ENCODE data around the gene HSD3B7.
A peak's percentile ranks its signal among the peaks of the same experiment; 100 is the strongest.
"Not testable (repeated sequence)": the region's sequence is repeated elsewhere in the genome, so short reads cannot be mapped to it uniquely, and the experiment has no call there.

Gene HSD3B7

GRCh38 chr16:30984669-30985400, at the start of gene HSD3B7:
TSS of gene HSD3B7 (plus strand) at chr16:30985207. CDS start at chr16:30985659, 452 bp downstream.
- peak; percentile 66 to 82 (median 79) for DNase-seq (ENCODE audit: low read depth in 3 of 3)

GRCh38 chr16:30937692-30938091, 47.3 kb upstream of the HSD3B7 start:
- no peak for DNase-seq (ENCODE audit: low read depth in 3 of 3)

GRCh38 chr16:30939571-30939970, 45.4 kb upstream of the HSD3B7 start:
- DNase-seq (ENCODE audit: low read depth in 3 of 3) = not testable (repeated sequence)

GRCh38 chr16:30941600-30942425, 43.2 kb upstream of the HSD3B7 start:
- peak in 1 of 3 donors; percentile 47 for DNase-seq (ENCODE audit: low read depth in 3 of 3)

GRCh38 chr16:30942426-30942806, 42.6 kb upstream of the HSD3B7 start:
- no peak for DNase-seq (ENCODE audit: low read depth in 3 of 3)

GRCh38 chr16:30944352-30944751, 40.7 kb upstream of the HSD3B7 start:
- no peak for DNase-seq (ENCODE audit: low read depth in 3 of 3)

GRCh38 chr16:30946671-30947540, 38.1 kb upstream of the HSD3B7 start:
- DNase-seq (ENCODE audit: low read depth in 3 of 3) = no peak

GRCh38 chr16:30947541-30947858, 37.5 kb upstream of the HSD3B7 start:
- DNase-seq (ENCODE audit: low read depth in 3 of 3) = no peak

GRCh38 chr16:30947859-30948666, 36.9 kb upstream of the HSD3B7 start:
- no peak for DNase-seq (ENCODE audit: low read depth in 3 of 3)

- DNase-seq (ENCODE audit: low read depth in 3 of 3) = no peak
These were observed 36.0 kb upstream of the HSD3B7 start, which contains the start of gene ORAI3 for GRCh38 chr16:30948667-30949649. TSS of gene ORAI3 (plus strand) at chr16:30949068. CDS start at chr16:30949290, 222 bp downstream.

- DNase-seq (ENCODE audit: low read depth in 3 of 3) = no peak
These were observed 35.1 kb upstream of the HSD3B7 start for GRCh38 chr16:30949650-30950515.

GRCh38 chr16:30950516-30951065, 34.4 kb upstream of the HSD3B7 start:
- no peak for DNase-seq (ENCODE audit: low read depth in 3 of 3)

- DNase-seq (ENCODE audit: low read depth in 3 of 3) = no peak
These were observed 33.8 kb upstream of the HSD3B7 start for GRCh38 chr16:30951193-30951592.

GRCh38 chr16:30951750-30952149, 33.3 kb upstream of the HSD3B7 start:
- no peak for DNase-seq (ENCODE audit: low read depth in 3 of 3)

GRCh38 chr16:30953111-30953510, 31.9 kb upstream of the HSD3B7 start:
- DNase-seq (ENCODE audit: low read depth in 3 of 3) = no peak

GRCh38 chr16:30953511-30954124, 31.4 kb upstream of the HSD3B7 start:
- DNase-seq (ENCODE audit: low read depth in 3 of 3) = peak; percentile 30 to 49 (median 46)

GRCh38 chr16:30954993-30955392, 30.0 kb upstream of the HSD3B7 start:
- no peak for DNase-seq (ENCODE audit: low read depth in 3 of 3)

Data from stimulated activated CD4-positive, alpha-beta T cell treated with anti-CD3 and anti-CD28 coated beads, TNF-alpha, amount 100 ng/mL, for 48 hours (primary cell).